ENCODE results near the gene NFKBIE. TPM values are rescaled to one million over a fixed set of nuclear protein-coding genes. Genes with fewer than 3 reads are reported as not detected.

Gene NFKBIE
- total and polyA plus RNA-seq, 2 of the 13 experiments (the other 11 are each of a cell fraction or from before 2014, with no cell fraction given), result 6.7 to 14.5 TPM

DNA sequence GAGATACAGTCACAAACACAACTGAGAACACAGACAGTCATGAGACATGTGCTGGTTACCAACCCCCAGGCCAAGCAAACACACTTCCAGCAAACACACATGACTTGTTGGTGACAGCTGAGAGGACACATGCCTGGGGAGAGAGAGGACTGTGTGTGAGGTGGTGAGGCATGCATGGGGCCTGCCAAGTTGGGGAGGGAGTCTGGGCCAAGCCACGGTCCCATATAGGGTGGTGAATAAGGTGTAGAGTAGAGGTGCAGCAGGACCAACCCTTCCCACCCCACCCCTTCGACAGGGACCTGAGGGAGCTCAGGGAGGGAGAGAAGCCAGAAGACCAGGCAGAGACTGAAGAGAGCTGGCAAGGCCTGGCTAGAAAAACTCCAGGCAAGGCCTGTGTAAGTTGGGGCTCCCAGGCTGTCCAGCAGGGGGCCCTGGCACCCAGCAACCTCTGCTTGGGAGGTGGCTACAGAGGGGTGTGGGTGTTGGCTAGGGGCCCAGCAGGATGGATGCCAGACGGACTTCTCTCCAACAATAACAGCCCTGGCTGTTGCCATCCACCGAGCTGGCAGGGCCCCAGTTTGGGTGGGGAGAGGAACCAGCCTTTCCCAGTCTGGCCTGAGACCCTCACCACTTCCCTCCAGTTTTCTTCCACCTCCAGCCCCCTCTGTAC, 43.9 kb downstream of the NFKBIE start (continued):
- TF ChIP-seq, protein P1, sequence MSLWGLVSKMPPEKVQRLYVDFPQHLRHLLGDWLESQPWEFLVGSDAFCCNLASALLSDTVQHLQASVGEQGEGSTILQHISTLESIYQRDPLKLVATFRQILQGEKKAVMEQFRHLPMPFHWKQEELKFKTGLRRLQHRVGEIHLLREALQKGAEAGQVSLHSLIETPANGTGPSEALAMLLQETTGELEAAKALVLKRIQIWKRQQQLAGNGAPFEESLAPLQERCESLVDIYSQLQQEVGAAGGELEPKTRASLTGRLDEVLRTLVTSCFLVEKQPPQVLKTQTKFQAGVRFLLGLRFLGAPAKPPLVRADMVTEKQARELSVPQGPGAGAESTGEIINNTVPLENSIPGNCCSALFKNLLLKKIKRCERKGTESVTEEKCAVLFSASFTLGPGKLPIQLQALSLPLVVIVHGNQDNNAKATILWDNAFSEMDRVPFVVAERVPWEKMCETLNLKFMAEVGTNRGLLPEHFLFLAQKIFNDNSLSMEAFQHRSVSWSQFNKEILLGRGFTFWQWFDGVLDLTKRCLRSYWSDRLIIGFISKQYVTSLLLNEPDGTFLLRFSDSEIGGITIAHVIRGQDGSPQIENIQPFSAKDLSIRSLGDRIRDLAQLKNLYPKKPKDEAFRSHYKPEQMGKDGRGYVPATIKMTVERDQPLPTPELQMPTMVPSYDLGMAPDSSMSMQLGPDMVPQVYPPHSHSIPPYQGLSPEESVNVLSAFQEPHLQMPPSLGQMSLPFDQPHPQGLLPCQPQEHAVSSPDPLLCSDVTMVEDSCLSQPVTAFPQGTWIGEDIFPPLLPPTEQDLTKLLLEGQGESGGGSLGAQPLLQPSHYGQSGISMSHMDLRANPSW (CRISPR knock-in tag; IDR thresholded peaks at IDR 0.05; ENCODE audit: borderline replicate concordance), result no peak
- TF ChIP-seq, protein P2, sequence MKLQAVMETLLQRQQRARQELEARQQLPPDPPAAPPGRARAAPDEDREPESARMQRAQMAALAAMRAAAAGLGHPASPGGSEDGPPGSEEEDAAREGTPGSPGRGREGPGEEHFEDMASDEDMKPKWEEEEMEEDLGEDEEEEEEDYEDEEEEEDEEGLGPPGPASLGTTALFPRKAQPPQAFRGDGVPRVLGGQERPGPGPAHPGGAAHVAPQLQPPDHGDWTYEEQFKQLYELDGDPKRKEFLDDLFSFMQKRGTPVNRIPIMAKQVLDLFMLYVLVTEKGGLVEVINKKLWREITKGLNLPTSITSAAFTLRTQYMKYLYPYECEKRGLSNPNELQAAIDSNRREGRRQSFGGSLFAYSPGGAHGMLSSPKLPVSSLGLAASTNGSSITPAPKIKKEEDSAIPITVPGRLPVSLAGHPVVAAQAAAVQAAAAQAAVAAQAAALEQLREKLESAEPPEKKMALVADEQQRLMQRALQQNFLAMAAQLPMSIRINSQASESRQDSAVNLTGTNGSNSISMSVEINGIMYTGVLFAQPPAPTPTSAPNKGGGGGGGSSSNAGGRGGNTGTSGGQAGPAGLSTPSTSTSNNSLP (IDR thresholded peaks at IDR 0.05; ENCODE audit: low read depth, low read length), result 0 out of 2 replicates have a peak, but pooled peaks have one; percentile 25
- TF ChIP-seq, protein P3, sequence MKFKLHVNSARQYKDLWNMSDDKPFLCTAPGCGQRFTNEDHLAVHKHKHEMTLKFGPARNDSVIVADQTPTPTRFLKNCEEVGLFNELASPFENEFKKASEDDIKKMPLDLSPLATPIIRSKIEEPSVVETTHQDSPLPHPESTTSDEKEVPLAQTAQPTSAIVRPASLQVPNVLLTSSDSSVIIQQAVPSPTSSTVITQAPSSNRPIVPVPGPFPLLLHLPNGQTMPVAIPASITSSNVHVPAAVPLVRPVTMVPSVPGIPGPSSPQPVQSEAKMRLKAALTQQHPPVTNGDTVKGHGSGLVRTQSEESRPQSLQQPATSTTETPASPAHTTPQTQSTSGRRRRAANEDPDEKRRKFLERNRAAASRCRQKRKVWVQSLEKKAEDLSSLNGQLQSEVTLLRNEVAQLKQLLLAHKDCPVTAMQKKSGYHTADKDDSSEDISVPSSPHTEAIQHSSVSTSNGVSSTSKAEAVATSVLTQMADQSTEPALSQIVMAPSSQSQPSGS (CRISPR knock-in tag; IDR thresholded peaks at IDR 0.05), result peak; percentile 71
- TF ChIP-seq ISX (CRISPR knock-in tag; conservative IDR thresholded peaks at IDR 0.05), result no peak
- peak; percentile 82; the same call in 1 of the 2 replicates for TF ChIP-seq CBX5 (CRISPR knock-in tag; IDR thresholded peaks at IDR 0.05; ENCODE audit: borderline replicate concordance)
- TF ChIP-seq CBX1 (IDR thresholded peaks at IDR 0.05; ENCODE audit: low read depth), result no peak
- TF ChIP-seq ISL2 (CRISPR knock-in tag; IDR thresholded peaks at IDR 0.05), result 0 out of 2 replicates have a peak, but pooled peaks have one; percentile 40
- TF ChIP-seq EEA1 (CRISPR knock-in tag; IDR thresholded peaks at IDR 0.05; ENCODE audit: borderline replicate concordance), result no peak; the same call in 1 of the 2 replicates
- no peak for TF ChIP-seq ARNTL (CRISPR knock-in tag; IDR thresholded peaks at IDR 0.05)
- peak; percentile 59; the same call in 1 of the 2 replicates for TF ChIP-seq ERF (CRISPR knock-in tag; IDR thresholded peaks at IDR 0.05)
- TF ChIP-seq, protein P4, sequence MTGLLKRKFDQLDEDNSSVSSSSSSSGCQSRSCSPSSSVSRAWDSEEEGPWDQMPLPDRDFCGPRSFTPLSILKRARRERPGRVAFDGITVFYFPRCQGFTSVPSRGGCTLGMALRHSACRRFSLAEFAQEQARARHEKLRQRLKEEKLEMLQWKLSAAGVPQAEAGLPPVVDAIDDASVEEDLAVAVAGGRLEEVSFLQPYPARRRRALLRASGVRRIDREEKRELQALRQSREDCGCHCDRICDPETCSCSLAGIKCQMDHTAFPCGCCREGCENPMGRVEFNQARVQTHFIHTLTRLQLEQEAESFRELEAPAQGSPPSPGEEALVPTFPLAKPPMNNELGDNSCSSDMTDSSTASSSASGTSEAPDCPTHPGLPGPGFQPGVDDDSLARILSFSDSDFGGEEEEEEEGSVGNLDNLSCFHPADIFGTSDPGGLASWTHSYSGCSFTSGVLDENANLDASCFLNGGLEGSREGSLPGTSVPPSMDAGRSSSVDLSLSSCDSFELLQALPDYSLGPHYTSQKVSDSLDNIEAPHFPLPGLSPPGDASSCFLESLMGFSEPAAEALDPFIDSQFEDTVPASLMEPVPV (CRISPR knock-in tag; IDR thresholded peaks at IDR 0.05), result no peak
- peak; percentile 86 for TF ChIP-seq RAD21 (CRISPR knock-in tag; IDR thresholded peaks at IDR 0.05)
- TF ChIP-seq SAP130 (CRISPR knock-in tag; IDR thresholded peaks at IDR 0.05; ENCODE audit: low read depth), result peak; percentile 75
- TF ChIP-seq KLF6 (CRISPR knock-in tag; IDR thresholded peaks at IDR 0.05), result peak; percentile 48; the same call in 1 of the 2 replicates
- no peak for TF ChIP-seq ZBTB38 (CRISPR knock-in tag; IDR thresholded peaks at IDR 0.05)
- no peak for TF ChIP-seq SNRNP70 (IDR thresholded peaks at IDR 0.05; ENCODE audit: low read depth, low read length)
- TF ChIP-seq LCORL (IDR thresholded peaks at IDR 0.05), result no peak
- TF ChIP-seq LCORL (CRISPR knock-in tag; IDR thresholded peaks at IDR 0.05), result peak; percentile 88
- TF ChIP-seq MLLT10 (CRISPR knock-in tag; IDR thresholded peaks at IDR 0.05), result no peak
- no peak for TF ChIP-seq EED (CRISPR knock-in tag; IDR thresholded peaks at IDR 0.05)
- peak; percentile 78 for TF ChIP-seq MED1 (CRISPR knock-in tag; IDR thresholded peaks at IDR 0.05)
- peak; percentile 44; the same call in 1 of the 2 replicates for TF ChIP-seq POGZ (CRISPR knock-in tag; IDR thresholded peaks at IDR 0.05)
- peak; percentile 76; the same call in 1 of the 2 replicates for TF ChIP-seq FOXC1 (CRISPR knock-in tag; IDR thresholded peaks at IDR 0.05; ENCODE audit: borderline replicate concordance)

Data from HepG2 (cell line).